SK-N-SH (cell line): ENCODE data around the gene HLF. TPM values are rescaled to one million over a fixed set of nuclear protein-coding genes. Genes with fewer than 3 reads are reported as not detected.

Source experiments
- CTCF ChIA-PET: fragments of 300-600, 350-600 bp; formaldehyde crosslinking; extraction: SDS; loops from one replicate; lab custom pipeline; 2021; lab: Yijun Ruan, JAX
- POLR2A ChIA-PET: fragments of 350-600 bp; sonication (Branson Sonifier 250); formaldehyde crosslinking; extraction: SDS; loops from one replicate; lab custom pipeline; 2020; ENCODE audit warnings: antibody characterized with exemption, inconsistent platforms; lab: Yijun Ruan, JAX
- DNase-seq: peaks from one replicate; pipeline ENCODE4 v3.0.0; 2012
- H2AFZ ChIP-seq: fragments of 200-600 bp; sonication (generic); 2 replicates; pipeline ENCODE4 v1.8.1; 2016; ENCODE audit warnings: antibody characterized with exemption, mild to moderate bottlenecking, low read depth
- H3F3A ChIP-seq: fragments of 200-600 bp; sonication (generic); replicated peaks from 2 replicates; pipeline ENCODE3; 2016; ENCODE audit warnings: antibody characterized with exemption, mild to moderate bottlenecking; ENCODE audit not compliant: insufficient read depth
- H3K27ac ChIP-seq, 2 experiments: fragments of 200-500 bp in 1 of 2; fragments of 200-600 bp in 1 of 2; sonication (Bioruptor generic) in 1 of 2; sonication (generic), shearing (Covaris generic) in 1 of 2; 2 replicates each; pipeline versions ENCODE4 v1.5.1 to v1.6.1; 2014 to 2016; ENCODE audit warnings: low read depth in 2 of 2, inconsistent platforms in 1 of 2, low read length in 1 of 2, mild to moderate bottlenecking in 1 of 2, mixed read lengths in 1 of 2
- H3K27me3 ChIP-seq: fragments of 200-600 bp; sonication (generic), shearing (Covaris generic); 2 replicates; pipeline ENCODE4 v1.6.1; 2016; ENCODE audit warnings: mixed run types; ENCODE audit not compliant: insufficient read depth
- H3K36me3 ChIP-seq, 2 experiments: fragments of 200-500 bp in 1 of 2; fragments of 200-600 bp in 1 of 2; sonication (Bioruptor generic) in 1 of 2; sonication (generic) in 1 of 2; replicated peaks in 1 of 2; 2 replicates each; pipeline versions ENCODE3 to v1.5.1; 2014 to 2016; ENCODE audit warnings: low read length in 1 of 2, mild to moderate bottlenecking in 1 of 2; ENCODE audit not compliant: insufficient read depth in 2 of 2, control insufficient read depth in 1 of 2
- H3K4me1 ChIP-seq, 2 experiments: fragments of 200-500 bp in 1 of 2; fragments of 200-600 bp in 1 of 2; sonication (Bioruptor generic) in 1 of 2; sonication (generic), shearing (Covaris generic) in 1 of 2; 2 replicates each; pipeline versions ENCODE4 v1.5.1 to v1.6.1; 2014 to 2016; ENCODE audit warnings: low read depth in 1 of 2, low read length in 1 of 2, mixed run types in 1 of 2; ENCODE audit not compliant: insufficient read depth in 2 of 2, control insufficient read depth in 1 of 2
- H3K4me2 ChIP-seq: fragments of 200-600 bp; sonication (generic), shearing (Covaris generic); 2 replicates; pipeline ENCODE4 v1.6.1; 2017; ENCODE audit warnings: mixed run types
- H3K4me3 ChIP-seq, 2 experiments: fragments of 200-500 bp in 1 of 2; fragments of 200-600 bp in 1 of 2; sonication (Bioruptor generic) in 1 of 2; sonication (generic), shearing (Covaris generic) in 1 of 2; 2 replicates each; pipeline versions ENCODE4 v1.5.1 to v1.8.1; 2014 to 2016; ENCODE audit warnings: low read depth in 2 of 2, inconsistent platforms in 1 of 2, low read length in 1 of 2, mild to moderate bottlenecking in 1 of 2, mixed read lengths in 1 of 2, moderate library complexity in 1 of 2
- H3K79me2 ChIP-seq: fragments of 200-600 bp; sonication (generic); 2 replicates; pipeline ENCODE4 v1.8.1; 2017; ENCODE audit warnings: mild to moderate bottlenecking; ENCODE audit not compliant: insufficient read depth
- H3K9ac ChIP-seq: fragments of 200-600 bp; sonication (generic); 2 replicates; pipeline ENCODE4 v1.6.1; 2017; ENCODE audit warnings: mixed run types
- H3K9me2 ChIP-seq: fragments of 200-600 bp; sonication (generic); 2 replicates; pipeline ENCODE4 v1.6.1; 2017; ENCODE audit warnings: mixed run types
- H3K9me3 ChIP-seq: fragments of 200-600 bp; sonication (generic); 2 replicates; pipeline ENCODE4 v1.6.1; 2017; ENCODE audit warnings: mixed run types, mild to moderate bottlenecking, moderate library complexity
- H4K20me1 ChIP-seq: fragments of 200-600 bp; sonication (generic); 2 replicates; pipeline ENCODE4 v1.6.1; 2017; ENCODE audit warnings: mild to moderate bottlenecking, mixed run types; ENCODE audit not compliant: insufficient read depth
- CTCF ChIP-seq: fragments of 200-600 bp; sonication (generic); IDR thresholded peaks from 2 replicates; pipeline ENCODE4 v1.6.1; 2017; ENCODE audit warnings: antibody characterized with exemption, mild to moderate bottlenecking, moderate library complexity
- ELF1 ChIP-seq: IDR thresholded peaks from 2 replicates; pipeline ENCODE4 v1.4.0; 2012
- EP300 ChIP-seq, 2 experiments: IDR thresholded peaks; 2 replicates each; pipeline versions ENCODE4 v1.4.0 to v1.6.1; 2012; ENCODE audit warnings: borderline replicate concordance in 1 of 2, low read depth in 1 of 2, low read length in 1 of 2
- EZH2phosphoT487 ChIP-seq: fragments of 200-600 bp; sonication (generic); IDR thresholded peaks from 2 replicates; pipeline ENCODE4 v1.6.1; 2017; ENCODE audit warnings: low read depth, mixed run types, mild to moderate bottlenecking, antibody characterized with exemption, moderate library complexity, borderline replicate concordance
- FOXJ3 ChIP-seq: sonication (generic); formaldehyde crosslinking; IDR thresholded peaks from 2 replicates; pipeline ENCODE4 v1.5.1; 2020; ENCODE audit warnings: mild to moderate bottlenecking, missing genetic modification reagents
- GABPA ChIP-seq: IDR thresholded peaks from 2 replicates; pipeline ENCODE4 v1.4.0; 2012; ENCODE audit warnings: low read depth, mild to moderate bottlenecking
- MEF2A ChIP-seq: IDR thresholded peaks from 2 replicates; pipeline ENCODE4 v1.4.0; 2012; ENCODE audit warnings: low read depth, borderline replicate concordance
- MXI1 ChIP-seq: IDR thresholded peaks from 2 replicates; pipeline ENCODE4 v1.6.1; 2012; ENCODE audit warnings: mild to moderate bottlenecking, low read depth, low read length, improper control_type of control experiment
- NFIC ChIP-seq: IDR thresholded peaks from 2 replicates; pipeline ENCODE4 v1.4.0; 2012; ENCODE audit warnings: borderline replicate concordance
- RCOR1 ChIP-seq: fragments of 150-350 bp; IDR thresholded peaks from 2 replicates; pipeline ENCODE4 v1.6.1; 2017; ENCODE audit warnings: antibody characterized with exemption, low read length
- REST ChIP-seq: IDR thresholded peaks from 2 replicates; pipeline ENCODE4 v1.6.1; 2012; ENCODE audit warnings: mild to moderate bottlenecking, low read depth, low read length, moderate library complexity
- RXRA ChIP-seq: IDR thresholded peaks from 2 replicates; pipeline ENCODE4 v1.4.0; 2012; ENCODE audit warnings: low read depth, mild to moderate bottlenecking, borderline replicate concordance
- SMC3 ChIP-seq: IDR thresholded peaks from 2 replicates; pipeline ENCODE4 v1.6.1; 2012; ENCODE audit warnings: low read depth, low read length, improper control_type of control experiment
- TEAD4 ChIP-seq: IDR thresholded peaks from 2 replicates; pipeline ENCODE4 v1.4.0; 2012; ENCODE audit warnings: mild to moderate bottlenecking, borderline replicate concordance; ENCODE audit not compliant: insufficient read depth
- USF1 ChIP-seq: IDR thresholded peaks from 2 replicates; pipeline ENCODE4 v1.4.0; 2012; ENCODE audit warnings: low read depth, borderline replicate concordance
- USF2 ChIP-seq: fragments of 150-350 bp; IDR thresholded peaks from 2 replicates; pipeline ENCODE4 v1.6.1; 2017; ENCODE audit warnings: antibody characterized with exemption, low read length, low read depth, borderline replicate concordance
- ZBTB33 ChIP-seq: IDR thresholded peaks from 2 replicates; pipeline ENCODE4 v1.4.0; 2012; ENCODE audit warnings: low read depth, borderline replicate concordance
- WGBS: methylation state at CpG from one replicate; pipeline ENCODE4 v1.1.6; 2017; ENCODE audit warnings: low lambda C conversion rate; 5-methylcytosine and 5-hydroxymethylcytosine counted together
- polyA plus RNA-seq, 3 experiments: library from polyadenylated mRNA; depleted of rRNA; stranded (reverse); fragments of >200 nt; gene quantifications; 2 replicates each; pipeline ENCODE4 v1.2.3, GENCODE V29; 2012

The HLF gene
- polyA plus RNA-seq, 1 of the 3 experiments (the other 2 are of a cell fraction): 0.03 TPM

GRCh38 chr17:55302407-55302787, 37.6 kb downstream of the HLF start (continued):
- no peak for TF ChIP-seq REST

- Histone ChIP-seq H3K27ac (no peak overlapping the region), H3K4me2 (no peak overlapping the region), H3K36me3 (no peaks in the 10 kb centered on the region), H3K27me3 (no peaks in the 10 kb centered on the region; the same call in 1 of the 2 replicates), H3K9me2 (no peaks in the 10 kb centered on the region), H2AFZ (no peak overlapping the region), H3K9me3 (no peaks in the 10 kb centered on the region), H4K20me1 (no peaks in the 10 kb centered on the region), H3K79me2 (no peaks in the 10 kb centered on the region), H3K4me3 (no peak overlapping the region), H3K9ac (no peak overlapping the region), H3F3A (no peaks in the 10 kb centered on the region), H3K4me1 (no peaks in the 10 kb centered on the region; a peak in 1 of 4 replicates)
- 52% methylated on average over 3 of the region's 3 CpGs for WGBS
- no peak for DNase-seq
- TF ChIP-seq RCOR1 (no peak), EZH2phosphoT487 (no peak), RXRA (no peak), SMC3 (no peak), ZBTB33 (no peak), MXI1 (no peak), ELF1 (no peak), MEF2A (no peak), TEAD4 (no peak), CTCF (no peak), NFIC (no peak), EP300 (IDR thresholded peaks at IDR 0.05; ENCODE audit: borderline replicate concordance in 1 of 2, low read depth in 1 of 2, low read length in 1 of 2) (no peak), GABPA (no peak), USF1 (no peak), FOXJ3 (CRISPR knock-in tag) (no peak), USF2 (no peak)
- ChIA-PET CTCF (interaction anchor here (0.6 to 4.5 kb wide), 14 partner anchors 9 to 415 kb away, joined by 3 to 22 read pairs (median 4); no protein-coding TSS in a partner anchor), POLR2A (no interaction called here)
Observed at GRCh38 chr17:55303008-55303493, 38.3 kb downstream of the HLF start.
